Muscle of leg (tissue), 11 donors: ENCODE results near the gene LRRC74B. TPM values are rescaled to one million over a fixed set of nuclear protein-coding genes. Genes with fewer than 3 reads are reported as not detected.
A peak's percentile ranks its signal among the peaks of the same experiment; 100 is the strongest.
"Not testable (repeated sequence)": the region's sequence is repeated elsewhere in the genome, so short reads cannot be mapped to it uniquely, and the experiment has no call there.

Experiments
- DNase-seq: peaks from one replicate; pipeline ENCODE4 v3.0.0; 2013
- H3K27ac ChIP-seq: one replicate; pipeline ENCODE4 v1.5.1; 2013; ENCODE audit warnings: mild to moderate bottlenecking, low read length, control low read depth
- H3K27me3 ChIP-seq: one replicate; pipeline ENCODE4 v1.6.1; 2013; ENCODE audit warnings: low read length; ENCODE audit not compliant: control insufficient read depth, insufficient read depth
- H3K36me3 ChIP-seq: one replicate; pipeline ENCODE4 v1.6.1; 2013; ENCODE audit warnings: low read length; ENCODE audit not compliant: control insufficient read depth, insufficient read depth
- H3K4me1 ChIP-seq: one replicate; pipeline ENCODE4 v1.6.1; 2013; ENCODE audit warnings: low read length; ENCODE audit not compliant: control insufficient read depth, insufficient read depth
- H3K4me3 ChIP-seq: one replicate; pipeline ENCODE4 v1.5.1; 2013; ENCODE audit warnings: low read length, control low read depth
- H3K9me3 ChIP-seq: replicated peaks from 2 replicates; pipeline ENCODE4 v1.6.1; 2013; ENCODE audit warnings: low read depth, low read length; ENCODE audit not compliant: control insufficient read depth
- WGBS: methylation state at CpG from one replicate; pipeline ENCODE4 v1.1.5; 2013; ENCODE audit warnings: missing lambda C conversion rate; ENCODE audit not compliant: insufficient coverage; 5-methylcytosine and 5-hydroxymethylcytosine counted together
- polyA plus RNA-seq, 8 donors: library from polyadenylated mRNA; unstranded; fragments of 120-200 nt; gene quantifications; one replicate each; pipeline versions ENCODE4 v1.2.1 to v1.2.3, GENCODE V29; 2013; ENCODE audit warnings: inconsistent platforms in 1 of 8, low replicate concordance in 1 of 8; ENCODE audit not compliant: insufficient read length in 8 of 8, insufficient read depth in 1 of 8
- total RNA-seq: library from RNA; stranded (reverse); fragments of 120-200 nt; gene quantifications from one replicate; pipeline ENCODE4 v1.2.4, GENCODE V29; 2013

LRRC74B gene
- total and polyA plus RNA-seq, 9 donors = 0.09 to 0.34 (median 0.15) TPM; not detected in 3

GRCh38 chr22:21000987-21001600 is 44.7 kb upstream of the LRRC74B start:
- H3K4me3 ChIP-seq = peak overlapping the region; percentile 68
- WGBS = 2% methylated on average over 26 of the region's 26 CpGs
- H3K4me1 ChIP-seq = peaks cover 28% of the 10 kb centered on the region
- no peaks in the 10 kb centered on the region for H3K9me3 ChIP-seq
- H3K27ac ChIP-seq = peak overlapping the region; percentile 100
- H3K36me3 ChIP-seq = peaks cover 48% of the 10 kb centered on the region
- peak; percentile 38 for DNase-seq
- H3K27me3 ChIP-seq = no peaks in the 10 kb centered on the region

DNA sequence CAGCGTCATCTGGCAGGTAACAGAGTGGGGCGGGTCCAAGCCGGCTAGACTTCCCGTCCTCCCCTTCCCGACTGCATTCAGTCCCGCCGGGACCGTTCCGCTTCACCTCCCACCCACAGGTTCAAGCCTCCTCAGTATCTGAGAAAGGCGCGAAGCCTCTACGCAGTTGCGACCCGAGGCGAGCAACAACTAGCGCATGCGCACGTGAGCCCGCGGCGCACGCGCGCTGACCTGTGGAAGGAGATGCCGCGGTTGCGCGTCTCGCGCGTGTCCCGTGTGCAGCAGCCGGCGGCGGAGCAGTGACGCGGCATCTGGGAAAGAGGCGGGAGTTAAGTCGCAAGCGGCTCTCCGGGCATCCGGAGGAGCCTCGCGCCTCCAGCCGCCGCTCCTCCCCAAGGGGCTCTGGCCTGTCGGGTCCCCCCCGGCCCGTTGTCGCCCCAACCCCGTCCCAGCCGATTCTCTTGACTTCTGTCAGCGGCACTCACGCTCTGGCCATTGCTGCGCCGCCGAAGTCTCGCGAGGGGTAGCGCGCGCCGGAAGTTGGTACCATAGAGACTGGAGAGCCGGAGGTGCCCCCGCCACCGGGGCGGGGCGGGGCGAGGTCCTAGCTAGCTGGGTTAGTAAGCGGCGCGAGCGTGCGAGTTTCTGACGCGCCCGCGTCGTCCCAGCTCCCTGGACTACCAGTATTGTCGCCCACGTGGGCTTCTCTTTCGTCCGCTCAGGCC is 44.0 kb upstream of the LRRC74B start, which contains the start of gene THAP7:
Gene THAP7 (minus strand): TSS at position 518 of the 725 bp plus-strand sequence. CDS start 207 bp downstream, at position 311.
- Histone ChIP-seq H3K27me3 (no peaks in the 10 kb centered on the region), H3K4me3 (peak within 1 kb of the TSS; percentile 68), H3K4me1 (peaks cover 28% of the 10 kb centered on the region), H3K9me3 (no peaks in the 10 kb centered on the region), H3K27ac (peak within 1 kb of the TSS; percentile 100), H3K36me3 (peaks cover 42% of the 10 kb centered on the region)
- WGBS = under 1% methylated on average over 81 of the region's 83 CpGs
- peak; percentile 98 for DNase-seq

GRCh38 chr22:21003782-21004181 is 42.0 kb upstream of the LRRC74B start:
- no peak overlapping the region for H3K4me3 ChIP-seq
- H3K27ac ChIP-seq = no peak overlapping the region

GRCh38 chr22:21009208-21009607 is 36.5 kb upstream of the LRRC74B start:
- H3K4me1 ChIP-seq = peaks cover 13% of the 10 kb centered on the region
- H3K4me3 ChIP-seq, H3K36me3 ChIP-seq, H3K27me3 ChIP-seq, DNase-seq, H3K9me3 ChIP-seq, H3K27ac ChIP-seq: not testable (repeated sequence)
- WGBS = 78% methylated on average over 10 of the region's 13 CpGs

More at GRCh38 chr22:21003782-21004181, 42.0 kb upstream of the LRRC74B start:
- Histone ChIP-seq H3K36me3 (peaks cover 25% of the 10 kb centered on the region), H3K4me1 (peaks cover 28% of the 10 kb centered on the region), H3K9me3 (no peaks in the 10 kb centered on the region), H3K27me3 (no peaks in the 10 kb centered on the region)
- WGBS = 100% methylated on average over 1 of the region's 4 CpGs
- DNase-seq = no peak

DNA sequence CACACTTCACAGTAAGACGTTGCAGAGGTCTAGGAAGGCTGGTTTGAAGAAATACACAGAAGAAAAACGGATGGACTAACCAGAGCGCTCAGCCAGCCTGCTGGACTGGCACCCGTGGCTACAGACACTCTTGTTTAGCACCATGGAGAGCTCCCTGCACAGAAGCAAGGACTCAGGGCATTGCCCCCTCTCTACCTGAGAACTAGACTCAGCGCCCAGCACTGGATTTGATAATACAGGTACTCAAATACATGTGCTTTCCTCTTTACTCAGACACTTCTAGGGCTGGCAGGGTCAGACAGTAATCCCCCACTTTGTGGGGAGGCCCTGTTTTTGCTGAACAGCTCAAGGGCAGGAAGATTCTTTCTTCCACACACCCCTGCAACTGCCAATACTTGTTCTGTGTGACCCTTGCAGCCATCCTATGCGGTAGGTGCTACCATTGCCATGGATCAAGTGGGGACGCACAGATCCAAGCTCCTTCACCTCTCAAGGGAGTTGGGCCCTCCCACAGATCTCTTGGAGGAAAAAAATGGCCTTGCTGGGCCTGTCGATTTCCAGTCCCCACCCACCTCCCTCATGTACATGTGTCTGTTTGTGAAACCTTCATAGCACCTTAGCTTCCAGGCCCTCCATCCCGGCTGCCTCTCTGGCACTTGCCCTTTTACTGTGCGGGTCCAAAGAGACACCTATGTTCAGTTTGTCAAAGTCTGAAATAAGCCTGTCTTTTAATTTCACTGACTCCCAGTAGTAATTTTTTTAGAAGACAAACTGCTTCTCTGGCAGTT is 35.9 kb upstream of the LRRC74B start:
- peak; percentile 64 for DNase-seq
- H3K4me1 ChIP-seq = peaks cover 19% of the 10 kb centered on the region
- H3K9me3 ChIP-seq = no peaks in the 10 kb centered on the region
- no peak overlapping the region for H3K4me3 ChIP-seq
- H3K36me3 ChIP-seq = peaks cover 5% of the 10 kb centered on the region
- H3K27ac ChIP-seq = no peak overlapping the region
- whole genome bisulfite sequencing = 59% methylated on average over 9 of the region's 10 CpGs
- H3K27me3 ChIP-seq = no peaks in the 10 kb centered on the region

DNA sequence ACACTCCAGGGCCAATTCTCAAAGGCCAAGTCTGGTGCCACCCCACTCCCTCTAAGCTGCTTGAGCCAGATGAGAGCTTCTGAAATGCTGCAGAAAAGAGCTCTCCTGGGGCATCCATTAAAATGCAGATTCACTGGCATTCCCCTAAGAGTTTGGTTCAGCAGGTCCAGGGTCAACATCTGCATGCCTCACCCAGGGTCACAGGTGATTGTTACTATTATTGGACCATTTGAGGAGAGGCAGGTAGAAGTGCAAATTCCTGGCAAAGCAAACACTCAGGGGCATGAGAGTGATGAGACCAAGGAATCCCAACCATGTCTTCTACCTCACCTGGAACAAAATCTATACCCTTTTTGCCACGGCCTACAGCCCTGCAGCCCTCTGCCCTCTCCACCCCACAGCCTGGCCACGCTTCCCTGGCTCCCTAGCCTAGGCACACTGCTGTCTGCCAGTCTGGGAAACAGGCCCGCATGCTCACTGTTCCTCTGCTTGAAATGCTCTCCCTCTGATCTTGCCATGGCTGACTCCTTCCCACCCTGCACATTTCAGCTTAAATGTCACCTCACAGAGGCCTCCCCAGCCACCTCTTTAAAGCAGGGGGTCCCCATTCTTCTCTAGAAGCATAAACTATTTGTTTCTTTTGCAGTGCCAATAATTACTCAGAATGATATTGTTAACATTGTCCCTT is 35.2 kb upstream of the LRRC74B start:
- H3K36me3 ChIP-seq = peaks cover 5% of the 10 kb centered on the region
- H3K4me3 ChIP-seq = no peak overlapping the region
- WGBS = 80% methylated on average over 3 of the region's 3 CpGs
- peaks cover 26% of the 10 kb centered on the region for H3K4me1 ChIP-seq
- H3K27ac ChIP-seq = no peak overlapping the region
- DNase-seq = no peak
- no peaks in the 10 kb centered on the region for H3K27me3 ChIP-seq
- H3K9me3 ChIP-seq = no peaks in the 10 kb centered on the region

GRCh38 chr22:21012446-21013407 is 33.0 kb upstream of the LRRC74B start:
- Histone ChIP-seq H3K27ac (no peak overlapping the region), H3K27me3 (no peaks in the 10 kb centered on the region)

GRCh38 chr22:21013657-21014201 is 32.0 kb upstream of the LRRC74B start:
- no peak for DNase-seq

More at GRCh38 chr22:21012446-21013407, 33.0 kb upstream of the LRRC74B start:
- H3K9me3 ChIP-seq = no peaks in the 10 kb centered on the region
- H3K36me3 ChIP-seq = peaks cover 12% of the 10 kb centered on the region
- no peak for DNase-seq
- 74% methylated on average over 10 of the region's 14 CpGs for WGBS
- H3K4me3 ChIP-seq = no peak overlapping the region
- peaks cover 38% of the 10 kb centered on the region for H3K4me1 ChIP-seq

More at GRCh38 chr22:21013657-21014201, 32.0 kb upstream of the LRRC74B start:
- peaks cover 9% of the 10 kb centered on the region for H3K36me3 ChIP-seq
- H3K9me3 ChIP-seq = no peaks in the 10 kb centered on the region
- peak overlapping the region; percentile 37 for H3K4me3 ChIP-seq
- H3K4me1 ChIP-seq = peaks cover 38% of the 10 kb centered on the region
- H3K27ac ChIP-seq = peak overlapping the region; percentile 48
- no peaks in the 10 kb centered on the region for H3K27me3 ChIP-seq
- 8% methylated on average over 21 of the region's 24 CpGs for WGBS
